Retinal pigment epithelial cell (primary cell): ENCODE data around the gene TNS1.
A peak's percentile ranks its signal among the peaks of the same experiment; 100 is the strongest.

Experiments
- DNase-seq: peaks from one replicate; pipeline ENCODE4 v3.0.0-alpha.2; 2010; ENCODE audit warnings: low read depth
- H3K4me3 ChIP-seq: 2 replicates; pipeline ENCODE4 v1.5.1; 2011; ENCODE audit warnings: mild to moderate bottlenecking, low read length, control low read depth, moderate library complexity
- CTCF ChIP-seq: conservative IDR thresholded peaks from 2 replicates; pipeline ENCODE4 v1.5.1; 2011; ENCODE audit warnings: low read depth, low read length, control low read depth, inconsistent platforms

TNS1 gene

DNA sequence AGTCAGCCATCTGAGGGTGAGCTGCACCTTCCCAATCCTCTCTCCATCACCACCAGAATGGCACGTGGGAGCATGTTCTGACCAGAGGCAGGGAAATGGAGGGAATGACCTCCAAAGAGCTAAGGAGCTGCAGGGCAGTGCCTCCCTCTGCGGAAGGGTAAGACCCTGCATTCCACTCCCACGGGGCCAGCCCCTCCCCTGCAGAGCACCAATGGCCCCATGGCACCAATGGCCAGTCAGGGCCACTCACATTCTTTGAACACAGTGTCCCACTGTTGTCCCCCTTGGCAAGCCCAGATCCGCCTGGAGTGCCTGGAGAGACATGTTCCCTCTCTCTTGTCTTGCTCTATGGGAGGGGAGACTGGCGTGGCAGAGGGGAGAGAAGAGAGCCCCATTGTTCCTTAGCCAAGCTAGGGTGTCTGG, 164.4 kb downstream of the TNS1 start:
- no peak for TF ChIP-seq CTCF
- H3K4me3 ChIP-seq: no peak overlapping the region
- no peak for DNase-seq

DNA sequence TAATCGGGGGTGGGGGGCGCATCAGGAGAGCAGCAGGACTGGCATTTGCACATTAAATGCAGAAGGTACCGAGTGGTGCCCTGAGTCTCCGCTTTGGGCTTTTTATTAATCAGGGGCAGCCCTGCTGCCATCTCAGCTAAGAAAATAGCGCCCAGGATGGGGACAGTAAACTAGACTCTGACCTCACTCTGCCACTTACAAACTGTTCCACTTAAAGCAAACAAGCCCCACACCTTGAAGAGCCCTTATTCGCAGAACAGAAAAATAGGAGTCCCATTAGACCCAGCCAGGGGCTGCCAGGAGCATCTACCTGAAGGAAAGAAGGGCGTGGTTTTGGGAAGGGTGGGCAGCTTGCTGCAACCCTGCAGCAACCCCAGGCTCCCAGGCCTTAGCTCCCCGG, 165.3 kb downstream of the TNS1 start:
- no peak overlapping the region for H3K4me3 ChIP-seq
- TF ChIP-seq CTCF: no peak
- DNase-seq: no peak

DNA sequence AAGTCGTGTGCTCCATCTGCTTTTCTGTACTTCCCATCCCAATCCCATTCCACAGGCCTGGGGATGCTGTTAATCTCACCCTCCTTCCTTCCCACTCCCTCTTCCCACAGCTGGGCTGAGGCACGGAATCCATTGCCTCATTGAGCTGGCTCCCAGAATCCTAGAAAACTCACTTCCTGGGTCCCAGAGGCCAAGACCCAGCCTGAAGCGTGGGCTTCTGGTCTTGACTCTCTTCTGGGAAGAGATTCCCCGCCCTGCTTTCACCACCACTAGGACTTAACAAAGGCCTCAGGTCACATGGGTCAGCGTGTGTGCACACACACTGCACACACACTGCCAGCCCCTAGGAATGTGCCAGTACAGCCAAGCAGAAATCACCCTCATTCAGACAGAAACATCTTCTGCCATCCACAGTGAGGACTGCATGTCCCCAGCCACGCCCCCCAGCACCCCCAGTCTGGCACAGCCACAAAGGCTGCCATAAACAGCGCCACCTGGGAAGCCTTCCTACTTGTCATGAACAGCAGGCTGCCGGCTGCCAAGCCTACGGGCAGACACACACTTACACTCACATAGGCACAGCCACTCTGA, 165.8 kb downstream of the TNS1 start:
- peak; percentile 44 for TF ChIP-seq CTCF
- H3K4me3 ChIP-seq: no peak overlapping the region
- no peak for DNase-seq

DNA sequence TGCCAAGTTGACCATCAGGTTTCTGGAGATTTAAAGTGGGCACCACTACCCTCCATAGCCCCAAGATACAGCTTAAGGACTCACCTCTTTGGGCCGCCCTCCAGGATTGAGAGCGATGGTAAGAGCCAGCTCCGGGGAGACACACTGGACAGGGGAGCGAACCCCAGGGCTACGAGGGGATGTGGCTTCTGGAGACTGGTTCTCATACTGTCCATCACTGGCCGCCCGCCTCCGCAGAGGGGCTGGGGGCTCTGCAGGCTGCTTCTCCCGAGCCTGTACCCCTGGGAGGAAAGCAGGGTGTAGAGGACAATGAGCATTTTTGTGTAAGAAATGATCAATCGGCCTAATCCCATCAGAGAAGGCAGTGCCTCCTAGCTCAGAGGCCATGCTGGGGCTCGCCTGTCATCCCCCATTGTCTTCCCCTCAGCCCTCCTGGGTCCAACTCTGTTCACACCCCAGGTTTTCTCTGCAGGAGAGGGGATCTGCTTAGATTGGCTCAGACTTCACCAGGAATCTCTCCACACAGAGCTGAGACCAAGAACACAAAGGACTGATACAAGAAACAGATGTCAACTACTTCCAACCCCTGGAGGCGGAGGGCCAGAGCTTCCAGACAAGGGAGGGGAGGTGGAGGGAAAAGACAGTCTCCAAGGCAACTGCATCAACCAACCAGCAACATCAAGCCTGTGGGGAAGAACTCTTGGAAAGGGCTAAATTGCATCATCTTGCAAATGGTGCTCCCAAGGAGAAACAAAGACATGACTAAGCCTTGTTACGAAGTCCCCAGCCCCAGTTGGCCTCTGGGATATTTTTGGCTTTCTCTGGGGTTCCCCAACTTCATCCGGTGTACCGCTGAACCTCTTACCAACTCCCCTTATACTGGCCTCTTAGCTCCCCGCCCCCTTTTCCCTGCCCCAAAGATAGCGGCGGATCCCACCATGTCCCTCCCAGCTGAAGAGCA, 166.6 kb downstream of the TNS1 start:
- H3K4me3 ChIP-seq: no peak overlapping the region
- DNase-seq: no peak
- TF ChIP-seq CTCF: no peak

GRCh38 chr2:217834744-217835513, 167.9 kb downstream of the TNS1 start:
- no peak overlapping the region for H3K4me3 ChIP-seq
- DNase-seq: no peak
- no peak for TF ChIP-seq CTCF

- no peak overlapping the region for H3K4me3 ChIP-seq
- no peak for TF ChIP-seq CTCF
- no peak for DNase-seq
These were observed 168.7 kb downstream of the TNS1 start for GRCh38 chr2:217834057-217834620.
